K562 (cell line): ENCODE data around the gene ABHD16A. TPM values are rescaled to one million over a fixed set of nuclear protein-coding genes. Genes with fewer than 3 reads are reported as not detected.
A peak's percentile ranks its signal among the peaks of the same experiment; 100 is the strongest.

ENCODE experiments used
- ARID3B ChIP-seq: fragments of 250-450 bp; sonication (Bioruptor Pico); IDR thresholded peaks from 2 replicates; pipeline ENCODE4 v1.4.0; 2020; ENCODE audit warnings: borderline replicate concordance
- FOXK2 ChIP-seq, 2 experiments: fragments of 450-650 bp; IDR thresholded peaks in 1 of 2; conservative IDR thresholded peaks in 1 of 2; 2 replicates each; pipeline ENCODE4 v1.6.1; 2016; ENCODE audit warnings: low read depth in 2 of 2, mild to moderate bottlenecking in 1 of 2
- HCFC1 ChIP-seq: IDR thresholded peaks from 2 replicates; pipeline ENCODE4 v1.6.1; 2012; ENCODE audit warnings: low read depth, low read length, improper control_type of control experiment
- MTA1 ChIP-seq: fragments of 450-650 bp; IDR thresholded peaks from 2 replicates; pipeline ENCODE4 v1.6.1; 2017; ENCODE audit warnings: borderline replicate concordance
- NCOA4 ChIP-seq: fragments of 450-650 bp; IDR thresholded peaks from 2 replicates; pipeline ENCODE4 v1.6.1; 2018; ENCODE audit warnings: mild to moderate bottlenecking; ENCODE audit not compliant: partially characterized antibody
- NR2C1 ChIP-seq, 2 experiments: fragments of 450-650 bp; IDR thresholded peaks; 2 replicates each; pipeline ENCODE4 v1.6.1; 2017; ENCODE audit warnings: mild to moderate bottlenecking in 2 of 2, antibody characterized with exemption in 1 of 2, inconsistent platforms in 1 of 2, missing compliant biosample characterization in 1 of 2, missing genetic modification characterization in 1 of 2
- PHF21A ChIP-seq: fragments of 450-650 bp; IDR thresholded peaks from 2 replicates; pipeline ENCODE4 v1.6.1; 2017; ENCODE audit warnings: low read depth, borderline replicate concordance
- RBM17 ChIP-seq: fragments of 200-400 bp; formaldehyde crosslinking; IDR thresholded peaks from 2 replicates; pipeline ENCODE4 v1.6.1; 2017; ENCODE audit warnings: low read depth, mild to moderate bottlenecking, low read length, borderline replicate concordance
- SIRT6 ChIP-seq: IDR thresholded peaks from one replicate; pipeline ENCODE4 v1.6.1; 2012; ENCODE audit warnings: low read depth, mild to moderate bottlenecking, control low read depth, inconsistent platforms, low read length, moderate library complexity
- TFAP4 ChIP-seq: sonication (generic); formaldehyde crosslinking; IDR thresholded peaks from 2 replicates; pipeline ENCODE4 v1.8.0; 2022; ENCODE audit warnings: missing genetic modification reagents, mild to moderate bottlenecking, moderate library complexity, borderline replicate concordance
- TRIM28 ChIP-seq: fragments of 450-650 bp; IDR thresholded peaks from 2 replicates; pipeline ENCODE4 v1.6.1; 2017
- TSHZ1 ChIP-seq: fragments of 250-450 bp; sonication (Bioruptor Pico); IDR thresholded peaks from 2 replicates; pipeline ENCODE4 v1.4.0; 2020; ENCODE audit warnings: mild to moderate bottlenecking, moderate library complexity
- ZNF507 ChIP-seq: conservative IDR thresholded peaks from 2 replicates; pipeline ENCODE4 v1.6.1; 2017; ENCODE audit warnings: missing genetic modification characterization, missing compliant biosample characterization
- ZZZ3 ChIP-seq: fragments of 450-650 bp; IDR thresholded peaks from 2 replicates; pipeline ENCODE4 v1.6.1; 2016; ENCODE audit warnings: antibody characterized with exemption, mild to moderate bottlenecking, moderate library complexity
- polyA plus RNA-seq, 8 experiments: library from polyadenylated mRNA; depleted of rRNA in 4 of 8; stranded (reverse) in 5 of 8; unstranded in 3 of 8; fragments of >200 nt; fragmentation: Nextera tagmentation in 2 of 8; fragmentation: Illumina TruSeq in 1 of 8; extraction: Ambion mirVana in 2 of 8; extraction: Trizol in 1 of 8; gene quantifications; 2 replicates each; pipeline versions ENCODE4 v1.2.1 to v1.2.3, GENCODE V29; 2011 to 2014; ENCODE audit warnings: inconsistent platforms in 1 of 8, missing spikeins in 1 of 8
- total RNA-seq, 7 experiments: library from RNA; depleted of rRNA in 6 of 7; stranded (reverse); fragments of >200 nt in 6 of 7; fragmentation: Illumina TruSeq in 2 of 7; extraction: Trizol in 2 of 7; gene quantifications; 2 replicates each; pipeline versions ENCODE4 v1.2.1 to v1.2.3, GENCODE V29; 2011 to 2021; ENCODE audit warnings: low replicate concordance in 1 of 7
- TF ChIP-seq, protein P1 (sequence below): fragments of 250-450 bp; sonication (Bioruptor Pico); IDR thresholded peaks from 2 replicates; pipeline ENCODE4 v1.4.0; 2020; ENCODE audit warnings: mild to moderate bottlenecking, moderate library complexity
- TF ChIP-seq, protein P2 (sequence below): sonication (generic); formaldehyde crosslinking; IDR thresholded peaks from 2 replicates; pipeline ENCODE4 v1.8.1; 2023; ENCODE audit warnings: mild to moderate bottlenecking, missing genetic modification reagents

ABHD16A gene
- total and polyA plus RNA-seq, 9 of the 15 experiments (the other 6 are each of a cell fraction or from before 2014, with no cell fraction given) = 25.8 to 120 (median 81.6) TPM

GRCh38 chr6:31680226-31681134 lies 22.6 kb downstream of the ABHD16A start, which contains the start of gene LY6G5C (continued):
- TF ChIP-seq, protein P1, sequence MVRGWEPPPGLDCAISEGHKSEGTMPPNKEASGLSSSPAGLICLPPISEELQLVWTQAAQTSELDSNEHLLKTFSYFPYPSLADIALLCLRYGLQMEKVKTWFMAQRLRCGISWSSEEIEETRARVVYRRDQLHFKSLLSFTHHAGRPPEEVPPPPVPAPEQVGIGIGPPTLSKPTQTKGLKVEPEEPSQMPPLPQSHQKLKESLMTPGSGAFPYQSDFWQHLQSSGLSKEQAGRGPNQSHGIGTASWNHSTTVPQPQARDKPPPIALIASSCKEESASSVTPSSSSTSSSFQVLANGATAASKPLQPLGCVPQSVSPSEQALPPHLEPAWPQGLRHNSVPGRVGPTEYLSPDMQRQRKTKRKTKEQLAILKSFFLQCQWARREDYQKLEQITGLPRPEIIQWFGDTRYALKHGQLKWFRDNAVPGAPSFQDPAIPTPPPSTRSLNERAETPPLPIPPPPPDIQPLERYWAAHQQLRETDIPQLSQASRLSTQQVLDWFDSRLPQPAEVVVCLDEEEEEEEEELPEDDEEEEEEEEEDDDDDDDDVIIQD (CRISPR knock-in tag) = no peak
- no peak; the same call in 1 of the 2 replicates for TF ChIP-seq TFAP4 (CRISPR knock-in tag)
- no peak for TF ChIP-seq SIRT6
- TF ChIP-seq, protein P2, sequence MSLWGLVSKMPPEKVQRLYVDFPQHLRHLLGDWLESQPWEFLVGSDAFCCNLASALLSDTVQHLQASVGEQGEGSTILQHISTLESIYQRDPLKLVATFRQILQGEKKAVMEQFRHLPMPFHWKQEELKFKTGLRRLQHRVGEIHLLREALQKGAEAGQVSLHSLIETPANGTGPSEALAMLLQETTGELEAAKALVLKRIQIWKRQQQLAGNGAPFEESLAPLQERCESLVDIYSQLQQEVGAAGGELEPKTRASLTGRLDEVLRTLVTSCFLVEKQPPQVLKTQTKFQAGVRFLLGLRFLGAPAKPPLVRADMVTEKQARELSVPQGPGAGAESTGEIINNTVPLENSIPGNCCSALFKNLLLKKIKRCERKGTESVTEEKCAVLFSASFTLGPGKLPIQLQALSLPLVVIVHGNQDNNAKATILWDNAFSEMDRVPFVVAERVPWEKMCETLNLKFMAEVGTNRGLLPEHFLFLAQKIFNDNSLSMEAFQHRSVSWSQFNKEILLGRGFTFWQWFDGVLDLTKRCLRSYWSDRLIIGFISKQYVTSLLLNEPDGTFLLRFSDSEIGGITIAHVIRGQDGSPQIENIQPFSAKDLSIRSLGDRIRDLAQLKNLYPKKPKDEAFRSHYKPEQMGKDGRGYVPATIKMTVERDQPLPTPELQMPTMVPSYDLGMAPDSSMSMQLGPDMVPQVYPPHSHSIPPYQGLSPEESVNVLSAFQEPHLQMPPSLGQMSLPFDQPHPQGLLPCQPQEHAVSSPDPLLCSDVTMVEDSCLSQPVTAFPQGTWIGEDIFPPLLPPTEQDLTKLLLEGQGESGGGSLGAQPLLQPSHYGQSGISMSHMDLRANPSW (CRISPR knock-in tag) = no peak
- no peak for TF ChIP-seq RBM17
- TF ChIP-seq TSHZ1 (CRISPR knock-in tag) = no peak
- no peak for TF ChIP-seq FOXK2 (conservative IDR thresholded peaks at IDR 0.05 in 1 of 2, IDR thresholded peaks at IDR 0.05 in 1 of 2; ENCODE audit: low read depth in 2 of 2)
- TF ChIP-seq PHF21A = peak; percentile 71; the same call in 1 of the 2 replicates
- TF ChIP-seq ARID3B (CRISPR knock-in tag) = no peak
- no peak for TF ChIP-seq MTA1
- TF ChIP-seq NR2C1 (IDR thresholded peaks at IDR 0.05) = no peak
- no peak for TF ChIP-seq NR2C1 (tag; IDR thresholded peaks at IDR 0.05)
- TF ChIP-seq ZZZ3 = no peak
- TF ChIP-seq TRIM28 = no peak
- TF ChIP-seq ZNF507 (tag) = no peak
- peak; percentile 35; the same call in 1 of the 2 replicates for TF ChIP-seq HCFC1
- no peak for TF ChIP-seq NCOA4
